Measurements from ENCODE around the gene RANBP10. TPM values are rescaled to one million over a fixed set of nuclear protein-coding genes. Genes with fewer than 3 reads are reported as not detected.
A peak's percentile ranks its signal among the peaks of the same experiment; 100 is the strongest.

Gene RANBP10
- total and polyA plus RNA-seq, 2 of the 13 experiments (the other 11 are each of a cell fraction or from before 2014, with no cell fraction given) = 9.2 to 22.7 TPM

- TF ChIP-seq ZBTB34 (CRISPR knock-in tag; IDR thresholded peaks at IDR 0.05) (peak; percentile 72), ATAD3A (CRISPR knock-in tag; IDR thresholded peaks at IDR 0.05) (no peak), MLXIP (CRISPR knock-in tag; IDR thresholded peaks at IDR 0.05; ENCODE audit: borderline replicate concordance) (peak; percentile 26; the same call in 1 of the 2 replicates), KDM1A (CRISPR knock-in tag; IDR thresholded peaks at IDR 0.05) (no peak; the same call in 1 of the 2 replicates), HINFP (CRISPR knock-in tag; IDR thresholded peaks at IDR 0.05; ENCODE audit: low read depth) (peak; percentile 82; the same call in 1 of the 2 replicates), BRD4 (CRISPR knock-in tag; IDR thresholded peaks at IDR 0.05) (peak; percentile 94; the same call in 1 of the 2 replicates), RNF219 (CRISPR knock-in tag; IDR thresholded peaks at IDR 0.05) (peak; percentile 74; the same call in 1 of the 2 replicates), THYN1 (CRISPR knock-in tag; IDR thresholded peaks at IDR 0.05; ENCODE audit: borderline replicate concordance, low read depth) (no peak), SRSF4 (IDR thresholded peaks at IDR 0.05; ENCODE audit: low read depth, low read length, poor library complexity, severe bottlenecking) (no peak), DR1 (CRISPR knock-in tag; IDR thresholded peaks at IDR 0.05) (peak; percentile 88; the same call in 1 of the 2 replicates), IKZF5 (CRISPR knock-in tag; IDR thresholded peaks at IDR 0.05) (peak; percentile 93), ZBTB33 (CRISPR knock-in tag; IDR thresholded peaks at IDR 0.05) (peak; percentile 49), DBP (CRISPR knock-in tag; IDR thresholded peaks at IDR 0.05; ENCODE audit: not compliant biosample characterization) (no peak)
These were observed 27.3 kb upstream of the RANBP10 start (continued) for GRCh38 chr16:67833415-67834241.

Measured in HepG2 (cell line).